Ecto neural progenitor cell (in vitro differentiated cells): ENCODE results near the gene TCERG1L.
"Not testable (repeated sequence)": the region's sequence is repeated elsewhere in the genome, so short reads cannot be mapped to it uniquely, and the experiment has no call there.

ENCODE experiments used
- DNase-seq: peaks from one replicate; pipeline ENCODE4 v3.0.0-alpha.2; 2018; ENCODE audit warnings: low spot score

TCERG1L gene

DNA sequence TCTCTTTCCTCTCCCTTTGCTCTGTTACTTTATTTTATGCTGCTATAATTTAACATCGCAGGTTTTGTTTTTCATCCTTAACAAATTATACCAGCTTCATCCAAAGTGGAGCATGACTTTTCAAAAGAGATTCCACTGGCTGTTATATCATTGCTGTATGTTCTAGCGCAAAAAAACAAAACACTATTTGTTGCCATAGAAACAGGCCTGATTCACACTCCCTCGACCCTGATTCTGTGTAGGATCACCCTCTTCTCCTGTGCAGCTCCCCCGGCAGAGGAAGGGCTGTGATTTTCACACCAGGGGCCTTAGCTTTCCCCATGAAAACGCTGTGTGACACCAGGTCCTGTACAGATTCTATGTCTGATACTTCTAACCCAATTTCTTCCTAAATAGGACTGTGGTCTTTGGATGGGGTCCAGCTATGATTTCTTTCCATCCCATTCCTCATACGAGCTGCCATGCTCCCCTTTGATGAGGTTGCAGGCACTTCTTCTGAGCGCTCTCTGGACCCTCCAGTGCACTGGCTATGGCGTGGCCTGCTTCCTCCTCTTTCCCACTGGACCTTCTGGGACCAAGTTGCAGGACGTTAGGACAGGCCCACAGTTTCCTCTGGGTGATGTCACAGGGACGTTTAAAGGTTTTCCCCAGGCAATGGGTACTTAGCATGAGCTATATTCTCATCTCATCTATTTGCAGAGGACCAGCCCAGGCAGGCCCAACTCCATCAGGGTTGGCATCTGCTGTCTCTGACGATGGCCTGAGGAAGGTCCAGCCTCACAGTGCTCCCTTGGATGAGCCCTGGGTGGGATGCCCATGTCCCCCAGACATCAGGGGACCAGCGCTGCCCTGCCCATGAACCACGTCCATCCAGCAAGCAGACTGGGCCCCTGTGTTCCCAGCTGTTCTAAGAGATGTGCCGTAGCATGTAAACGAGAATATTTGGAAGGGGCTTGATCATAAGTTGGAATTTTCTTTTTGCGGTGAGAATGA is 210.8 kb downstream of the TCERG1L start:
- not testable (repeated sequence) for DNase-seq

DNA sequence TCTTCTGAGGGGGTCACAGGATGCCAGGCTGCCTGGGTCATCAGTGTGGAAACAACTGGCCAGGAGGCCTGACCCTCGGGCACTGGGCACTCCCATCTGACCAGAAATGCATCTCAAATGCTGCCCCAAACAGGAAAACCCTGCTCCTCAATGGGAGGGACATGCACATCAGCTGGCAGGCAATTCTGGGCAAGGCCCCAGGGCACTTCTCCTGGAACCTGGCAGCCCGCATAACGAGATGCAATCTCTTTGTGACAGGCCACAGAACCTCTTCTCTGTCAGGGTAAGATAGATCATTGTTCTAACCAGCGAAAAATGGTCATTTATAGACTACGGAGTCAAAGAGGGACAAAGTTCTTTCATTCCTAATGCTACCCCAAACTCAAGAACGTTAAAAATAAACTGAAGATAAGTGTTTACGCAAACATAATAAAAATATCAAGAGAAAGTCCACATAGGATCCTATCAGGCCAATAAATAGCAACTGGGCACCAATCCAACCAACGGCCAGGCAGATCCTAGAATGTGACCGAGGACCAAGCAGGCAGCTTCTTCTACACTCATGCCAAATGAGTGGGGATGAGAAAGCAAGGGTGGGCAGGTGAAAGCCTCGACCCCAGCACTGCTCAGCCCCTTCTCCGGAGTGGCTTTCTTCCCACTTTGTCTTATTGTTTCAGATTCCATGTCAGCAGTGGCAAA is 212.3 kb downstream of the TCERG1L start:
- DNase-seq: no peak

DNA sequence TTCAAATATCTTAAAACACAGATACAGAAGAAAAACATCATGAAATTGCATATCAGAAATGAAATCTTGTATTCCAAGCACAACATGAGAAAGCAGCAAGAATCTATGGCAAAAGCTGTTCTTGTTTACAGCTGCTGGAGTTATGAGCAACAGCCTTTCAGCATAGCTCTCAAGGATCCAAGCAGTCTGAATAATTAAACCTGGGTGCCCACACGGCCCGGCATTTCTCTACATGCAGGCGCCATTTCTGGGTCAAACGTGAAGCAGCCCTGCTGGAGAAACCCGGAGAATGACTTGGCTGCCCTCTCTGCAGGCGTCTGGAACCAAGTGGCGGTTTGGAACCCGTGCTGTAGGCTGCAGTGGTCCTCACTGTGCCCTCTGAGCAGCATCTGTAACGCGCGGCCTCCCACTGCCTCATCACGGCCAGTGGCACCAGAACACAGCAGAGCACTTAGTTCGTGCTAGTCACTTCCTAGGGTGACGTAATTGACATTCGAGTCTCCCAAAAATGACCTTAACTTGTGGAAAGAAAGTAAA is 213.0 kb downstream of the TCERG1L start:
- no peak for DNase-seq

DNA sequence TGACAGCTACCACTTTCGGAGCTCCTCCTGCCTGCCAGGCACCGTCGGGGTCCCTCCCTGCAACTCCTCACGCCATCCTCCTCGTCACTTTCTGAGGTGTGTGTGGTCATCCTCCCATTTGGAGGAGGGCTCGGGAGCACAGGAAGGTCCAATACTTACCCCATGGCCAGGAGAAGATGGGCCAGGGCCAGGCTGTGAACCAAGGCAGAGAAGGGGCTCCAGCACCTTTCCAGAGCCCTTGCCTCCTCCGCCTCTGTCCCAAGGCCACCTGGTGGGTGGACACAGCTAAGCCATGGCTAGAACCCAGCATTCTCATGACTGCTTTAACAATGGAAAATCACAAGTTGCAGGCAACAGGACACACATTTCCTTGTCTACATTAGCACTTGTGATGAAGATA is 215.5 kb downstream of the TCERG1L start:
- no peak for DNase-seq

DNA sequence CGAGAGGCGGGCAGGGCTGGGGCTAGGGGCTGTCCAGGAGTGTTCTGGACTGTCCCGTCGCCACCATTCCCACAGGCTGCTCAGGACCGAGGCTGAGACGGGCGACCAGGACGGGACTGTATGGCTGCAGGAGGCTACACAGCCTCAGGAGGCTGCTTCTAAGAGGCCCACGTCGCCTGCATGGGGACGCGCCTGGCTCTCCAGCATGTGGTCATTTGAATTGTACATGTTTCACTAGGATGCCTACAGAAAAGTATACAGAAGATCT is 216.3 kb downstream of the TCERG1L start:
- no peak for DNase-seq

DNA sequence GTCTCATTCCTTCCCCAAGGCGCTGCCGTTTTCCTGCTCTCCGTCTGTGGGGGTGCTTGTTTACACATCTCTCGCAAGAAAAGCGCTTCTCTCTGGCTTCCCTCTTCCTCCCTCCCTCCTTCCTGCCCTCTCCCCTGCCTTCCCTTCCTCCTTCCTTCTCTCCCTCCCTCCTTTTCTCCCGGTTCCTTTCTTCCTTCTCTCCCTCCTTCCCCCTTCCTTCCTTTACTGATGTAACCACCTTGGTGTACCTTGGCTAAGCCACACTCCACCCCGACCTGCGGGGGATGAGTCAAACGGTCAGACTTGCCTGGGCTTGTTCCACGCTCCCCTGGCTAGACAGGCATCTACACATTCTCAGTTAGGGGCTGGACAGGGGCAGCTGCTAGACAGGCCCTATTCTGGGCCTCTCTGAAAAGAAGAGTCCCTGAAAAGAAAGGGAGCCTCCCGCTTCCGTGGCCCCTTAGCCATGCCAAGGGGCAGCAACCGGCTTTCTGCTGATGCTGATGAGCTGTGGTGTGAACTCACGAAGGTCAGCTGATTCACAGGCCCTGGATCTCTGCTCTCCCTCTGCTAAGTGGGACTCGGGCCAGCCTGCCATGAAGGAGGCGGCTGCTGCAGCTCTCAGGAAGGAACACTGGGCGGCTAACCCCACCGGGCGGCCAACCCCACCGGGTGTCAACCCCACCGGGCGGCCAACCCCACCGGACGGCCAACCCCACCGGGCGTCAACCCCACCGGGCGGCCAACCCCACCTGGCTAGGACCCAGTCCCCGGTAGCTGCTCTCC is 216.8 kb downstream of the TCERG1L start:
- DNase-seq: no peak

DNA sequence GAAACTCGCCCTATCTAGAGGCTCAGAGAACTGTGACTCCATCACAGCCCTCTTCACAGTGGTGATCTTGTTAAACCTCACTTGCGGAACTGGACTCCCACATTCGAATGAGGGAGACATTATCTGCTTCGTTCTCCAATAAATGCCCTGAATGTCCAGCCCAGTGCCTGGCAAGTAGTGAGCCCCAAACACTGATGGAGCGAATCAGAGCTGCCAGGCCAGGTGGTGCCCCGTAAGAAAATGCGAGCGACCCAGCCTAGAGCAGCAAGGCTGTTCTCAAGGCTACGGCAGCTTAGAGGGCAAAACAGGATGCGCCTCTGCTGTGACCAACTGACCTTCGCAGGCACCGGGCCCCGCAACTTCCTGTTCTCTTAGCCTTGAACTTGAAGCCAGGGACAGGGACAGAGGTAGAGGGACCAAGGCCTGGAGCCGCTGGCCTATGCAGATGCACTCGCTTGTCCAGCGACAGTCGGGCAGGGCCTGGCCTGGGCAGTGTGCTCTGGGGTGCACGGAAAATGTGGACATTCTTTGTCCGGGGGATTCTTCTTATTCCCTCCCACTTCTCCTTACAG is 217.6 kb downstream of the TCERG1L start:
- no peak for DNase-seq

DNA sequence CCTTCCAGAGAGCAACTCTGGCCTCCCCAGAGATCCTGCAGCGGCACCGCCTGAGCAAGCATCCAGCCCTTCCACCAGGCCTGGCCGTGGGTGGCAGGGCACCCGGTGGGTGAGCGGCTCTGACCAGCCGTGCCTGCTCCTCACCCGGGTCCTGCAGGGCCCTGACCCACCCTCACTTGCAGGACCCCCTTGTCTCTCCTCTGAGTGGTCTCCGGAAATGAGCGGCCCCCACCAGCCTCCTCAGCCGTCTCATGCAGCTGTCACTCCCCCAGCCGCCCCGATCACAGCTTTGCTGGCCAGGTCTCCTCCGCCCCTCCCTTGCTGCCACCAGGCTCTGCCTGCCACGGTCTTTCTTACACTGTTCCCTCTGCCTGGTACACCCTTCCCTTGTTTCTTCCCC is 218.2 kb downstream of the TCERG1L start:
- DNase-seq: no peak

DNA sequence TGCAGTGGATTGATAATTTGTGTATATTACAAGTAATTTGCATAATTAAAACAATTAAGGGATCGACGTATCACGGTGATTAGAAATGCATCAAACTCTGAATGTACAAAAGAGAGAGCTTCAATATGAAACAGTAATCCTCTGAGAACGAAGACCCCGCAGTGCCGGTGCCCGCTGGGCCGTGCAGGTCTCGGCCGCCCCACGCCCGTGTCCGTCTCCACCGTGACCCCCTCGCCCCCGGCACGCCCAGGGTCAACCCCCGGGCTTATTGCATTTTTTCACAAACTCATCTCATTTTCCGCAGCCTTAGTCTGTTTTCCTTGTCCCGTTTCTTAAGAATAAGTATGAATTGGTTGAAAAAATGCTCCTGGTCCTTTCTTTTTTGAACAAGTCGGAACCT is 218.6 kb downstream of the TCERG1L start:
- DNase-seq: no peak

DNA sequence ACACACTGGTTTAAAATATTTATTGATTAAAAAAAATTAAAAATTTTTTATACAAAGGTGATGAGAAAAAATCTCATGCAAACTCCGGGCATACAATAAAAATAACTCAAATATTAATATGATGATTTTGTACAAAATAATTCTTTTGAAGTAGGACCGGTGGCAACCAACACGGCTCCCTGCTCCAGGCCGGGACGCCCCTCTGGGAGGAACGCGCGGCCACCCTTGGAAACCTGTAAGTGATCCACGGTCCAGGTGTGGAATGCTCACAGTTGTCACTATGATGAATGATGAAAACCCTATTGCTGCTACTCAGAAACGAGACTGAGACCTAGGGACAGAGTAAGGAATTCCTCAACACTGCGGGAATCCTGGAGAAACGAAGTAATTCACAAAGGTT is 219.1 kb downstream of the TCERG1L start:
- DNase-seq: no peak

DNA sequence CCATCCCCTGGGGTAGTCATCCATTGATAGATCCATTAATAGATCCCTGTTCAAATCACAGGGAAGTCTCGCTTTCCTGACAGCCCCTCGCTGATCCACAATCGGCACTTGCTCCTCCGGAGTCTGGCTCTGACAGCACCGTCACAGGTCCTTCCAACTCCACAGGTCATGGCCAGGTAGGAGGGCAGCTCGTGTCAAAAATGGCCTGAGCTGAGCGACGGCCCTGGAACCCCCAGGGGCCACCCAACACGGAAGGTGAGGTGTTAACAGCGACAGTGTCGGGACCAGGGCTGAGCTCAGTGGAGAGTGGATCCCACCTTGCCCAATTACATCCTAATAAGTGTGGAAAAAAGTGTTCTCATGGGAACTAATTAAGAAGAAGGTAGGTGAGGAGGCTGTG is 219.8 kb downstream of the TCERG1L start:
- no peak for DNase-seq

DNA sequence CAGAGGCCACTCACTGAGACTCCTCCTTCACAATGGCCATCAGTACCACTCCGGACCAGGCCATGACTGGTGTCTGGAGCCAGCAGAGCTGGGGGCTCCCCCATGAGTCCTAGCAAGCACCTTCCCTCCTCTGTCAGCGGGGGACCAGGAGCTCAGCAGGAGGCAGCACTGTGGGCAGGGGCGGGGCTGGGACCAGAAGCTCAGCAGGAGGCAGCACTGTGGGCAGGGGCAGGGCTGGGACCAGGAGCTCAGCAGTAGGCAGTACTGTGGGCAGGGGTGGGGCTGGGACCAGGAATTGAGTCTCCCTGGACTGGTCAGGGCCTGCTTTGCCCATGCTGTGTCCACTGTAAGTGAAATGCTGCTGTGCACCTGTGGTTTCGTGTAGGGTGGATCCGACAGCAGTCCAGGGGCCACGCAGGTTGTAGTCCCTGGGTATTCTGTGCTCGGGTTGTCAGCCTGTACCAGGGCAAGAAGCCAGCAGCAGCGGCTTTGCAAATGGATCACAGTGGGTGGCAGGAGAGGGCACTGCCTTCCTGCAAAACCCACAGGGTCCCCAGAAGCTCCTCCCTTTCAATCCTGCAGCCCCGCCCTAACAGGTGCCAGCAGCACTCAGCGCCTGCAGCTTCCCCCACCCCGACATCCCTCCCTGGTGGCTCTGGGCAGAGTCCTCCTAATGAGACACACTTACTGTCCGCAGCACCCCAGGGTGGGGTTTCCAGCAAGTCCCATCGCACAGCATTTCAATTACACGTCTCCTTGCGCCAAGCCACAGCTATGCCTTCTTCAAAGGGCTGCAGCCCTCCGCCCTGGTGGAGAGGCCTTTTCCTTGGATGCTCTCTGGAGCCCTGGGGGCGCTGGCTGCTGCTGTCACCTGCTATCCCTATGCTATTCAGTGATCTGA is 220.5 kb downstream of the TCERG1L start:
- no peak for DNase-seq

DNA sequence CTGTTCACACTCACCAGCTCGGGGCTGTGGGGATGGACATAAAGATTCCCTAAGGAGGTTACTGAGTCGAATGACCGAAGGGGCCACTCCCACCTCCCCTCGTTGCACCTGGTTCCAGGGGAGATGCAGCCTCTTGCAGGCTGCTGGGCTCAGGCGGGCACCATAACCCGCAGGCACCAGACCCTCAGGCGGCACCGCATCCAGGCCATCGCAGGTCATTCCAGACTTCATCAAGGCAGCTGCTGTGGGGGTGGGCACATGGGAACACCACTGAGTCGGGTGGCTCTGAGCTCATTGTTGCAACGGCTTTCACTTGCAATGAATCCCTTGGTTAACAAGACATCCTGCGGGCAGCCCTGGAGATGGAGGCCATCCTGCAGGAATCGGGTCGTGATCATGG is 221.7 kb downstream of the TCERG1L start:
- DNase-seq: no peak

DNA sequence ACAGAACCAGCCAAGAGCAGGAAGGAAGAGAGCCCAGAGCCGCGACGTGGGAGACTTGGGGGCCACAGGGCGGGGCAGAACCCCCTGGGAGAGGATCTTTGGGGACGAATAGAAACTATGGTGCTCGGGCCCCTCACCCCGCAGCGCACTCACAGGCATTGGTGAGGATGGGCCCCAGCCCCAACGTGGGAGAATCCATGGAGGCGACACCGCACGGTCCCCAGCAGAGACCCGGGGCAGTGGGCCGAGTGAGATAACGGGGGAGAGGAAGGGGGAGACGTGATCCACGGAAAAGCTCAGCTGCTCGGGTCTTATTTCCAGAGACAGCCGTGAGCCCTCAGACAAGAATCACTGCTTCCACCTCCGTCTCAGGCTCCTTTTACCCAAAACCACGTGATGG is 222.4 kb downstream of the TCERG1L start:
- no peak for DNase-seq

DNA sequence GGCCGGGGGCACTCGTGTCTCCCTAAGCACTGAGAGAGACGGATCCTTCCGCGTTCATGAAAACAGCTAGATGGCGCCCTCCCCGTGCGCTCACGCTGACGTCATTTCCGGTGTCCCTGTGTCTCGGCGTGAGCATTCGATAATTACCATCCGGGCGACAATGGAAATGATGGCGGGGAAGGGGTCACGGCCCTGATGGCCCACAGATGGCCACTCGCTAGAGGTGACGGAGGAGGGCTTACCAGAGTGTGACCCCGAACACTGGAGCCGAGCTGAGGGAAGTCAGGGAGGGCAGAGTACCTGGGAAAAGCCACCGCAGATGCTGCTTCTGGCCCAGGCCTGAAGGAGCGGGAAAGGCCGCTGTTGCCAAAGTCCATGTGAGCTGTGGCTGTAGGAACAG is 222.9 kb downstream of the TCERG1L start:
- DNase-seq: no peak

DNA sequence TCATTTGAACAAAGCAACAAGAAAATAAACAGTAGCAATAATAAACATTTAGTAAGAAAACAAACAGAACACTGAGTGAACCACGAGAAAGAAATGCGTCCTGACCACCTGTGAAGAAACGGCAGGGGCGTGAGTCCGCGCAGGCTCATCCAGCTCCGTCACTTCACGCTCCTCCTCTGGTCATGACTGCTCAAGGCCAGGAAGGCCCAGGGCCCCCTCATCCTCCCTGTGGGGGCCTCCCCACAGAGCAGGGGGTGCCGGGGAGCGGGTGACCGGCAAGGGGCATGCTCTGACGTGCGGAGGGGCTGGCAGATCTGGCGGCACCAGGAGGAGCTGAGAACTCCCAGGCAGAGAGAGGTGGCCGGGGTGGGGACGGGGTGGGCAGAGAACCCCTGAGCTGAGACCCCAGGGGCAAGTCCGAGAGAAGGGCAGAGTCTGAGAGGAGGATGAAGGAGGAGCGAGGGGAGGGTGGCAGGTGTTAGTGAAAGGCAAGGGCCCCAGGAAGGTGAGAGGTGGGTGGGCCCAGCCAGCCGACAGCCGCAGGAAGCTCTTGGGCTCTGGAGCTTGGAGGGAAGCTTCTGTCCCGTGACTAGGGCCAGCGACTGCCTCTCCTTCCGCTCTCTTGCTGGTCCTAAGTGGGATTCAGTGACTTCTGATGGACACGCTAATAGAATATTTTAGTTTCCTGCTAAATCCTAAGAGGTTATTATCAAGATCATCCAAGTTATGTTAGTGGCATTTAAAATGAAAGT is 223.9 kb downstream of the TCERG1L start:
- DNase-seq: no peak

DNA sequence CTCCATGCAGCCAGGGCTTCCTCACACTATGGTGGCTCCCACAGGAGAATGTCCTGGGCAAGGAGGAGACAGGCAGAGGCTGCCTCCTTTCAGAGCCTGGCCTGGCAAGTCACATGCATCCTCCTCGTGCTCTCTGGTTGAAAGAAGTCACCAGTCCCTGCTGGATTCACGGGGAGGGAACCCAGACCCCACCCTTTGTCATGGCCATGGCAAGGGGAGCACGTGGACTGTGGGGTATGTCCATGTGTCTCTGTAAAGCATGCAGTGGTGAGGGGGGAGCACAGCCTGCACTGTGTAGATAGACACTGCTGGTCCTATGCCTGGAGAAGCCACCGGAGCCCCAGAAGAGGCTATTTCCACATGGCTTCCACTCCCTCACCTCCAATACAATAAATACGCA is 225.0 kb downstream of the TCERG1L start:
- no peak for DNase-seq

DNA sequence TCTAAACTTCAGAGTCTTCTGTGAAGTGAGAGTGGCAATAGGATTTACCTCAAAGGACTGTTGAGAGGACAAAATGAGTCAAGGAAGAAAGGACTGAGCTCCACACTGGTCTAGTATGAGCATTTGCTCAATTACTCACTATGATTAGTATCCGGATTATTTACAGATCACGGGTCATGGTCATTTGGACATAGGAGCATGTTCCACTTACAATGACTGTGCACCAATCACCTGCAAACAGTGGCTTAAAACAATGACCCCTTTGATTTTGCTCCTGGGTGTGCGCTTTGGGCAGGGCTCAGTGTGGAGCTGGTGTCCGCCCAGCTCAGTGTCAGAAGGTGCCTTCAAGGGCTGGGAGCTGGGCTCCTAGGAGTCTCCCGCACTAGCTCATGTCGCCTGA is 225.4 kb downstream of the TCERG1L start:
- no peak for DNase-seq

DNA sequence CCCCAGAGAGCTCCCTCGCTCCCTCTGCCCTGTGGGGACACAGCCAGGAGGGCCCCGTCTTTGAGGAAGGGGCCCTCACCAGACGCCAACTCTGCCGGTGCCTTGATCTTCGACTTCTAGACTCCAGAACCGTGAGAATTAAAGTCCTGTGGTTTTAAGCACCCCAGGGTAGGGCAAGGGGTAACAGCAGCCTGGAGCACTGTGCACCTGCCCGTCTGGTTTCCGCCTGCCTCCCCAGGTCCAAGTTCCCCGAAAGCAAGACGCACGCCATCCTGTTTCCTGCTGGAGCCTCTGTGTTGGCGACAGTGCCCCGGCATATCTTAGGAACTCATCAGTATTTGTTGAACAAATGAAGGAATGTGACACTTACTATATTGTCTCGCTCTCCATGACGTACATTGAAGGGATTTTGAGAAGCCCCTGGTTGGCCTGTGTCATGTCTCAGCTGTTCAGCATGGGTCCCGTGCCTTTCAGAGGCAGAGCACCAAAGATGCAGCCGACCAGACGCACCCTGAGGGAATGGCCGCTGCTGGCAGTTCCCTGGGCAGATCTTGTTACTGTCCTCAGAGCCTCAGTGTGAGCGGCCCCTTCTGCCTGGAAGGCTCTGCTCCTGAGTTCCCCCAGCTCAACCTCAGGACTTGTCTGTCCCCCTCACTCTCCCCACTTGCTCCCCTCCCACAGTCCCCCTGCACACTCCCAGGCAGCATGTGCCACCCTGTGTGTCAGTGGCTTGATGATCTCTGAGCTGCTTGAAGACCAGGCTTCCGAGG is 226.2 kb downstream of the TCERG1L start:
- DNase-seq: no peak

DNA sequence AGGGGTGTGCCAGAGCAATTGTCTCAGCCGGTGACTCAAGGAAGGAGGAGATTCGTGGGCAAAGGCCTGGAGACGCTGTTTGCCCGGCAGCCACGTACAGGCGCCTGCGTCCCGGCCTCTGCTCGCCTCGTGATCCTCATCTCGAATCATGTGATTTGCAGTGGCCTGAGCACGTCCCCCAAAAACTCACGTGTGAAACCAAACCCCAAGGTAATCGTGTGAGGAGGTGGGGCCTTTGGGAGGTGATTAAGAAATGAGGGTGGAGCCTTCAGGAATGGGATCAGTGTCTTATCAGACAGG is 226.8 kb downstream of the TCERG1L start:
- DNase-seq: no peak
